Erythroblast (primary cell): ENCODE data around the gene PCDHB16.
"Not testable (repeated sequence)": the region's sequence is repeated elsewhere in the genome, so short reads cannot be mapped to it uniquely, and the experiment has no call there.

Experiments used
- DNase-seq, 2 experiments: peaks; one replicate each; lab custom pipeline; 2025; lab: John Stamatoyannopoulos, UW
- GATA1 ChIP-seq: IDR thresholded peaks from 2 replicates; pipeline ENCODE4 v1.6.1; 2011; ENCODE audit warnings: low read depth, mild to moderate bottlenecking, control low read depth, low read length, moderate library complexity
- POLR2A ChIP-seq: IDR thresholded peaks from 2 replicates; pipeline ENCODE4 v1.6.1; 2011; ENCODE audit warnings: mild to moderate bottlenecking, low read length

The PCDHB16 gene

DNA sequence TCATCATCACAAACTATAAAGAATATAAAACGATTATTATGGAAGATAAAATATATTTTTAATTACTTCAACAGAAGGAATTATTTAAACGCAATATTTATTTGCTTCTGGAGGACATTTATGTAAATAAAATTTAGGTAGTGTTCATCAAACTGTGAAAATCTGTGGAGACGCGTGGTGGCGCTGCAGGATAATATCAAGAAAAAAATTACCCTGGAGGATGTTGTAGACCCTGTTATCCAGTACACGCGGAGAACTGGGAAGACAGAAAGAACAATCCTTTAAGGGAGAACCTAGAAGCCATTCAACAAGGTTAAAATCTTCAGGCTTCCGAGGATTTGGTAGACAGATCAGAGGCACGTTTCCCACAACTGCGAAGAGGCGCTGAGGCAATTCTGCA is 26.3 kb downstream of the PCDHB16 start, which contains the start of gene PCDHB12:
Gene PCDHB12 (plus strand): TSS at position 242 of the 400 bp plus-strand sequence. CDS start 189 bp downstream, outside the sequence.
- DNase-seq = no peak
- no peak for TF ChIP-seq GATA1
- no peak for TF ChIP-seq POLR2A

DNA sequence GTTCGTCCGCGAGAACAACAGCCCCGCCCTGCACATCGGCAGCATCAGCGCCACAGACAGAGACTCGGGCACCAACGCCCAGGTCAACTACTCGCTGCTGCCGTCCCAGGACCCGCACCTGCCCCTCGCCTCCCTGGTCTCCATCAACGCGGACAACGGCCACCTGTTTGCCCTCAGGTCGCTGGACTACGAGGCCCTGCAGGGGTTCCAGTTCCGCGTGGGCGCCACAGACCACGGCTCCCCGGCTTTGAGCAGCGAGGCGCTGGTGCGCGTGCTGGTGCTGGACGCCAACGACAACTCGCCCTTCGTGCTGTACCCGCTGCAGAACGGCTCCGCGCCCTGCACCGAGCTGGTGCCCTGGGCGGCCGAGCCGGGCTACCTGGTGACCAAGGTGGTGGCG is 28.1 kb downstream of the PCDHB16 start:
- DNase-seq = not testable (repeated sequence)

GRCh38 chr5:141210849-141211248 is 28.7 kb downstream of the PCDHB16 start:
- not testable (repeated sequence) for DNase-seq

DNA sequence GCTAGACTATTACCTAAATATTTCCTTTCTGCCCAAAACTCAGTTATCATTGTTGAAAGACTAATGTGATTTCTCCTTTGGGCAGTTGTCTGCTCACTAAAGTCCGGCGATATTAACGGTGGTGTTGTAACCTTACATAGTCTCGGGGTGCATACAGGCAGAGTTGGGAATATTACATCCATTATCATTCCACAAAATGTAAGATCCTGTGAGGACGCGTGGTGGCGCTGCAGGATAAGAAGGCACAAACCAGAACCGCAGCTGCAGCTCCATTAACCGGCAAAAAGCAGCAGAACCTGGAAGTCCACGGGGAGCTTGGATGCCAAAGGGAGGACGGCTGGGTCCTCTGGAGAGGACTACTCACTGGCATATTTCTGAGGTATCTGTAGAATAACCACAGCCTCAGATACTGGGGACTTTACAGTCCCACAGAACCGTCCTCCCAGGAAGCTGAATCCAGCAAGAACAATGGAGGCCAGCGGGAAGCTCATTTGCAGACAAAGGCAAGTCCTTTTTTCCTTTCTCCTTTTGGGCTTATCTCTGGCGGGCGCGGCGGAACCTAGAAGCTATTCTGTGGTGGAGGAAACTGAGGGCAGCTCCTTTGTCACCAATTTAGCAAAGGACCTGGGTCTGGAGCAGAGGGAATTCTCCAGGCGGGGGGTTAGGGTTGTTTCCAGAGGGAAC is 31.6 kb downstream of the PCDHB16 start, which contains the start of gene PCDHB13:
Gene PCDHB13 (plus strand): TSS at position 264 of the 684 bp plus-strand sequence. CDS start 205 bp downstream, at position 469.
- DNase-seq = peak; percentile 1 to 32

- not testable (repeated sequence) for DNase-seq
These were observed 32.4 kb downstream of the PCDHB16 start for GRCh38 chr5:141214583-141214982.

DNA sequence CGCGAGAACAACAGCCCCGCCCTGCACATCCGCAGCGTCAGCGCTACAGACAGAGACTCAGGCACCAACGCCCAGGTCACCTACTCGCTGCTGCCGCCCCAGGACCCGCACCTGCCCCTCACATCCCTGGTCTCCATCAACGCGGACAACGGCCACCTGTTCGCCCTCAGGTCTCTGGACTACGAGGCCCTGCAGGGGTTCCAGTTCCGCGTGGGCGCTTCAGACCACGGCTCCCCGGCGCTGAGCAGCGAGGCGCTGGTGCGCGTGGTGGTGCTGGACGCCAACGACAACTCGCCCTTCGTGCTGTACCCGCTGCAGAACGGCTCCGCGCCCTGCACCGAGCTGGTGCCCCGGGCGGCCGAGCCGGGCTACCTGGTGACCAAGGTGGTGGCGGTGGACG is 33.3 kb downstream of the PCDHB16 start:
- not testable (repeated sequence) for DNase-seq

- not testable (repeated sequence) for DNase-seq
These were observed 33.8 kb downstream of the PCDHB16 start for GRCh38 chr5:141216035-141216434.

- TF ChIP-seq GATA1 (no peak), POLR2A (no peak)
- peak in 1 of 2 experiments; percentile 1 for DNase-seq
These were observed 41.1 kb downstream of the PCDHB16 start, which contains the start of gene PCDHB14 for GRCh38 chr5:141223112-141223783. Gene PCDHB14, plus strand, starts transcription at chr5:141223343. Its CDS starts 163 bp downstream, at chr5:141223506.

DNA sequence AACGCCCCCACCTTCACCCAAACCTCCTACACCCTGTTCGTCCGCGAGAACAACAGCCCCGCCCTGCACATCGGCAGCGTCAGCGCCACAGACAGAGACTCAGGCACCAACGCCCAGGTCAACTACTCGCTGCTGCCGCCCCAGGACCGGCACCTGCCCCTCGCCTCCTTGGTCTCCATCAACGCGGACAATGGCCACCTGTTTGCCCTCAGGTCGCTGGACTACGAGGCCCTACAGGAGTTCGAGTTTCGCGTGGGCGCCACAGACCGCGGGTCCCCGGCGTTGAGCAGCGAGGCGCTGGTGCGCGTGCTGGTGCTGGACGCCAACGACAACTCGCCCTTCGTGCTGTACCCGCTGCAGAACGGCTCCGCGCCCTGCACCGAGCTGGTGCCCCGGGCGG is 42.7 kb downstream of the PCDHB16 start:
- not testable (repeated sequence) for DNase-seq

GRCh38 chr5:141225421-141225820 is 43.2 kb downstream of the PCDHB16 start:
- not testable (repeated sequence) for DNase-seq

- TF ChIP-seq POLR2A (no peak), GATA1 (no peak)
- DNase-seq = peak in 1 of 2 experiments; percentile 1
These were observed 52.0 kb downstream of the PCDHB16 start for GRCh38 chr5:141234109-141234667.
